Raji (cell line): Measurements from ENCODE around the gene HIRA.
A peak's percentile ranks its signal among the peaks of the same experiment; 100 is the strongest.

ENCODE experiments used
- POLR2A ChIP-seq: IDR thresholded peaks from 2 replicates; pipeline ENCODE4 v1.6.1; 2011; ENCODE audit warnings: low read depth, low read length, control low read depth; ENCODE audit not compliant: insufficient read depth

Gene HIRA

DNA sequence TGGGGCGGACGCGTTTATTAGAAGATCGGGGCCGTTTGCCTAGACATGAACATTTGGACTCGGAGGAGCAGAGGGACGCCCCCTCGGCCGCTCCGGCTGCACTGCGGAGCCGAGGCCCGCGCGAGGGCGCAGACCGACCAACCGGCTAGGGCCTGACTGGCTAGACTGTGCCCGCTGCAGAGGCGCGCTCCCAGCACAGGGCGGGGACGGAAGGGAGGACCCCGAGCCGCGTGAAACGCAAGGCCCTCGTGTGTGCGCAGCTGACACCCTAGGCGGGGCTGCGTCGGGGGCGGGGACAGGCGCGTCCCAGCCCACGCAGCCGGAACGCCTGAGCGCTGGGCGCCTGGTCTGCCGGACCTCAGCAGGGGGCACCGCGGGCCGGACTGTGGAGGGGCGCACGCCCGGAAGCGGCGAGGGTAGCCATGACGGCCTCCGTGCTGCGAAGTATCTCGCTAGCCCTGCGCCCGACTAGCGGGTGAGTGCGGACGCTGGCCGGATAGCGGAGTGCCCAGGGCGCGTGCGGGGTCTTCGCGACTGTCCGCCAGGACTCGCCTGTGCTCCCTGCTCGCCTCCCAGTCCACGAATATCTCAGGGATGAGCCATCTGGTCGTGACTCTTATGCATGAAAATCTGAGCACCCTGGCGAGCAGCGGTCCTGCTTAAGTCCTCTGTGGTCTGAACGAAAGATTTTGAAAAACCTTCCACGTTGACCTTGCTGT lies 759 bp upstream of the HIRA start, which contains the start of gene MRPL40:
Gene MRPL40, plus strand, starts transcription at position 413 of the 719 bp plus-strand sequence. Its CDS starts 10 bp downstream, at position 423.
- peak; percentile 95 for TF ChIP-seq POLR2A

DNA sequence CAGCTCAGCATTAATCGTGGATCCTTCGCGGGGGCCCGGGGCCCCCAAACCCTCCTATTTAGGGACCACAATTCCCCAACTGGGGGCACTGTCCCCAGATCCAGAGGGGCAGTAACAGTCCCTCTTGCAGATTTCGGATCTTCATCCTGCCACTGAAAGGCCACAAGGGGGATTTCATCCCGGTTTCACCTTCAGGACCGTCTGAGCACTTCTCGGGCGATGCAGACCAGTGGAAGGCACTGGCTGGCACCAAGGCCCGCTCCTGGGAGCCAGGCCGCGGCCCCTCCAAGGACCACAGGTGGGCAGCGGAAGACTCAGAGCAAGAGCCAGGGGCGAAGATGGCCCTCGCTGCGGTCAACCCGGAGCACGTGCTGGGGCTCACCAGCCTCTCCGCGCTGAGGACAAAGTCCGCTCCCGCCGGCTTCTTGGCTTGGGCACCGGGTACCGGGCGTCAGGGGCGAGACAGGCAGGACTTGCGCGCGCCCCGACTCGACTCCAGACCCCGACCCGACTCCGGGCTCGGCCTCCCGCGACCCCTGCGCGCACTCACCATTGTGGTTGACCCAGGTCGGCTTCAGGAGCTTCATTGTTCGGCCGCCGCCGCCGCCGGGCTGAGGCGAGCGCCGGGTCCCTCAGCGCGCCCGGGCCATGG lies 517 bp downstream of the HIRA start:
- TF ChIP-seq POLR2A: no peak

DNA sequence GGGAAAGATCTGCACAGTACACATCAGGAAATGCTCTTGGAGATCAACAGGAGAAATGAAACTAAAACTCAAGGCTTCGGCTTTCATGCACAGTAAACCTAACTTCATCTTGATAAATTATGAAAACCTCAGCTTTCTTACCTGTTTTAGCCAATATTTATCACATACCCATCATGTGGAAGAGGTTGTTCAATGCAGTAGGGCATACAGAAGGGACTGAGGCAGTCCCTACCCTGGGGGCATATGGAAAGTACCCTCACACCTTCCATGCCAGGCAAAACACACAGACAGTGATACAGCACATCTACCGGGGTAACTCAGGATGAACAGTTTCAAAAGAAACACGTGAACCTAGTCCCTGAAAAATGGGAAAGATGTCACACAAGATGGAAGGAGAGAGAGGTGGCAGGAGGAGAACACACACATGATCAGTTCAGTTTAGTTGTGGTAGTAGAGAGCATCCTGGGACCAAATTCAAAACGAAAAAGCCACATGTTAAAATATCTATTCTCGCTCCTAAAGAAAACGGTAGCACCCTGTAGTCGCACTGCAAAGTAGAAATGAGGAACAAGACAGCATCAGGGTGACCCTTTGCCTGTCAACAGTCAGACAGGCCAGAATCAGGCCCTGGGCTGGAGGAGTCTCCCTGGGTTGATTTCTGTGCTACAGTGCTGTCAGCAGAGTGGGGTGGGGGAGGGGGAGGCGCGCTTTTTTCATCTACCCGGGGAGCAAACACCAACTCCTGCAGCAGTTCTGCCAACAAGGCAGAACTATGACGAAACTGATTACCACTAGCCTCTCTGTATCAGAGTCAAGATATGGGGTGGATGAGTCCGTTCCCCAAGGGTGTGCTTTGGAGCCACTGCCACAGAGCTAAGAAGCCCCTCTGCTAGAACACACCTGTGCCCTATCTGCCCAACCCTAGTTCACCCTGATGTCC lies 1.3 kb downstream of the HIRA start:
- TF ChIP-seq POLR2A: no peak

DNA sequence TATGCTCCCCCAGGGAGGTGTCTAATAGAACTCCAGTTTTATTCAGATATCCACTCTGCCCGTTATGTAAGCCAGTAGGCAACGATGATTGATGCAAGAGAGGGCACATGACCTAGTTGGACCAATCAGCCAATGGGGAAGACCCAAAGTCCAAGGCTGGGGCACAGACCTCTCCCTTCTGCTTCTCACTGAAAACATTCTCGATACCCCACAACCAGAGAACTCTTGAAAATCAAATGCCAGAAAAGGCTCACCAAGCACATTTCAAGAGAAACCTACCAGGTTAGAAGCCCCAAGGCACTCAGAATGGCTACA lies 7.4 kb downstream of the HIRA start:
- TF ChIP-seq POLR2A: no peak

DNA sequence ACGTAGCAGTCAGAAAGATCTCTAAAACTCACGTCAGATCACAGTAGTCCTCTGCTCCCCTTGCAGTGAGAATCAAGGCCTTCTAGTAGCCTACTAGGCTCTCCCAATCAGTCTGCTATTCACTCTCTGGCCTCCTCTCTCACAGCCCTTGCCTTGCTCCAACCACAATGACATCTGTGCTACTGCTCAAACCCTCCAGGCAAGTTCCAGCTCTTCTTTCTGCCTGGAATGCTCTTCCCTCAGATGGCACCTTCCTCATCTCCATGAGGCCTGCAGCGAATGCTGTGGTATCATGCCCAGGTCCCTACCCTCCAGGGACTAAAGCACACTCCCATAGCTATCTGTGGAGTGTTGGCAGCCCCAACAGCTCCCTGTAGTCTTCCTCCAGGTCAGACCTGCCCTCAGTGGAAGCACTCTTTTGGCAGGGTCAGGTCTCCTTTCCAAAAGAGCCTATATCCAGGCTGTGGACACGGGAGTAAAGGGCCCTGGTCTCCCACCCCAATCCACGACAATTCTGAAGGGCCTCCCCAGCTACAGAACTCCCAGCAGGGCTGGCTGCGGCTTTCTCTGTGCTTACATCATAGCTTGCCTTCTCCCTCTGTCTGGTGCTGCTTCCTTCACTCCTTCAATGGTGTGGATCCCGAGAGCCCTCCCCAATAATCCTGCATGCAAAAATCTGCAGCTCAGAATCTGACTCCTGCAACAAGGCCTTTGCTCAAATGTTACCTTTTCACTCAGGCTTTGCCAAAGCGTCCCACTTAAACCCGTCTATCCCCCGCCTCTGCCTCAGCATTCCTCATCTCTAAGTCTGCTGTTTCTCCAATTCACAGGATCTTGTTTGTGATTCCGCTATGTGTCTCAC lies 8.9 kb downstream of the HIRA start:
- no peak for TF ChIP-seq POLR2A

DNA sequence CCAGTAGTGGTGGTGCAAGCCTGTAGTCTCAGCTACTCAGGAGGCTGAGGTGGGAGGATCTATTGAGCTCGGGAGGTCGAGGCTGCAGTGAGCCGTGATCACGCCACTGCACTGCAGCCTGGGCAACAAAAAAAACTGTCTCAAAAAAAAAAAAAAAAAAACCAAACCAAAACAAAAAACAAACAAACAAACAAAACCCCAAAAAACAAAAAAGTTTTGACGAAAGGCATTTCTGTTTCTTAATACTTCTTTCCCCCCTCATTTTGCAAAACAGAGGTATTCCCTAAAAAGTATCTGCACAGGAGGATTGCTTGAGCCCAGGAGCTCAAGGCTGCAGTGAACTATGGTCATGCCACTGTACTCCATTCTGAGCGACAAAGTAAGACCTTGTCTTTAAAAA lies 11.2 kb downstream of the HIRA start:
- no peak for TF ChIP-seq POLR2A

DNA sequence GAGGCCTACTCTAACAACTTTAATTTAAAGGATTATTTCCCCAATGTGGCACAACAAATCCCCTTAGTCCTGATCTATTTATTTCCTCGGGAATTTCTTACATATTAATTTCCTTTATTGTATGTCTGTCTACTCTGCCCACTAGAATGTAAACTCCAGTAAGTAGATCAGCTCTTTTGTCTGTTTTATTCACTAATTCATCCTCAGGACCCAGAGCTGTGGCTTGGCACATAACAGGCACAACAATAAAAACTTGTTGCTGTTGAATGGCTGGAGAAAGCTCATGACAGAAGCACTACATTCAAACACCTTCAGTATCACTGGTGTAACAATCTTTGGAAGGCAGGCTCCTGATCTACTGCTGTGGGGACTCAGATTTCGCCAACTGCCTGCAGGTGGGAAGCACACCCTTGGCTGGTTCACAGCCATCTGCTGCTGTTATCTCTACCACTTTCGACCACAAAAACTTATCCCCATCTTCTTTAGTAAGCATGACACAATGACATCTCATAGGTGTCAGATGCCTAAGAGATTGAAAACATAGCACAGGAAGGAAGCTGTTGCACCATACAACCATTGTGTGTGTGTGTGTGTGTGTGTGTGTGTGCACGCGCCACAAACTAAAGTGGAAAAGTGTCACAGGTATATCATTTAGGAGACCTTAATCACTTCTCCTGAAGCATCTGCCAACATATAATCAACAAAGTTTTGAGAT lies 11.9 kb downstream of the HIRA start:
- no peak for TF ChIP-seq POLR2A

DNA sequence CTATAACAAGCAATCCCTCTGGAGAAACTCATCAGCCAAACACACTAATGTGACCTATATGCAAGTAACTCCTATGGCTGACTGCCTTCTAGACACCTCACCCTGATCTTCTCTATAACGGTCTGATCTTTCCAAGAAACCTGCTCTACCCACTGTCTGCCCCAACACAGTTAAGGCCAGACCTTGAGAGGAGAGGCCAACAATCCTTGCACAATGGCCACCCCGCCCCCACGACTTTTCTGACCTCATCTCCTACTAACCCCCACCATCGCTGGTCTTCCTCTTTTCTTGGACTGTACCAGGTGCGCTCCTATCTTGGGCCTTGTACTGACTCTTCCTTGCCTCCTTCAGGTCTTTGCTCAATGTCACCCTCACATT lies 12.5 kb downstream of the HIRA start:
- TF ChIP-seq POLR2A: no peak

DNA sequence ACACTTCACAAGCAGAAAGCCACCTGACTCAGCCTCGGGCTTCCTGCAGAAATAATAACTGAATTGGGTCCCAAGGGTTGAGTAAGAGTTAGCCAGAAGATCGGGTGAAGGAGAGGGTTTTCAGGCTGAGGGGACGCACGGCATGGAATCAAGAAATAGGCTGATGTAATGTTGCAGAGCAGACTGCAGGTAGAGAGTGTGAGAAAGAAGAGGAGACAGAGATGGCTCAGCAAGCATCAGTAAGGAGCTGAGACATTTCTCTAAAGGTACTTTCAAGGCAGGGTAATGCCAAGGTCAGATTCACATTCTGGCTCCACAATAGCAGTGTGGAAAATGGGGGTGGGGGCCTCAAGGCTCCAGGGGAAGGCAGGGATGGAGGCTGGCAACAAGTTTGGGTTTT lies 18.6 kb downstream of the HIRA start:
- TF ChIP-seq POLR2A: no peak

DNA sequence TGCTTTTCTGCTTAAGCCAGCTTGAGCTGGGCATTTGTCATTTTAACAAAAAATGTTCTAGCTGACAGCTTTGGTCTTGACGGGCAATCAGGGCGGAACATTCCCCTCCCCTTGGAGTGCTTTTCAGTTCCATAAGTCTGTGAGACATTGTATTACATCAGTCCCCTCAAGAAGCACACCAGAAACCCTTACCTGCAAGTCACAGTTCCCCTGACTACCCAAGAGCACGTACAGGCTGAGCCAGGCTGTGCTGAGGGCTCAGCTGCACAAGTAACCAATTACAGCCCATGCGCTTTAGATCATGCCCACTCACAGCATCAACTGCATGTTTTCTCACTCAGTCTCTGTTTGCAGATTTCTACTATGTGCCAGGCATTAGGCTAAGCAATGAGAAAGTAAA lies 19.1 kb downstream of the HIRA start:
- TF ChIP-seq POLR2A: no peak

DNA sequence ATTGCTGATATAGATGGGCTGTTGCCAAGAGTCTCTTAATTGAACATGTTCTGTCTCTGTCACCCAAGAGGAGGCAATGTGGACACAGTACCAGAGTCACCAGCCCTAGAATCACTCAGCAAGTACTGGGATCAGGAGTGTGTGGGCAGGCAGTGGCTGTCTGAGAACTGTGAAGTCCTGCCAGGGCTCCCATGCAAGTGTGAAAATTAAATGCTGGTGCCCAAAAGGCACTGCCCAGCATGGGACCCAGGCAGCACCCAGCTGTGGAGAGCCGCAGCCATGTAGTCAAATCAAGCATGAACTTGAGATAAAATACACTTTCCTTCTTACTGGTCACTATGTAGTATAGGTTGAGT lies 19.9 kb downstream of the HIRA start:
- no peak for TF ChIP-seq POLR2A

DNA sequence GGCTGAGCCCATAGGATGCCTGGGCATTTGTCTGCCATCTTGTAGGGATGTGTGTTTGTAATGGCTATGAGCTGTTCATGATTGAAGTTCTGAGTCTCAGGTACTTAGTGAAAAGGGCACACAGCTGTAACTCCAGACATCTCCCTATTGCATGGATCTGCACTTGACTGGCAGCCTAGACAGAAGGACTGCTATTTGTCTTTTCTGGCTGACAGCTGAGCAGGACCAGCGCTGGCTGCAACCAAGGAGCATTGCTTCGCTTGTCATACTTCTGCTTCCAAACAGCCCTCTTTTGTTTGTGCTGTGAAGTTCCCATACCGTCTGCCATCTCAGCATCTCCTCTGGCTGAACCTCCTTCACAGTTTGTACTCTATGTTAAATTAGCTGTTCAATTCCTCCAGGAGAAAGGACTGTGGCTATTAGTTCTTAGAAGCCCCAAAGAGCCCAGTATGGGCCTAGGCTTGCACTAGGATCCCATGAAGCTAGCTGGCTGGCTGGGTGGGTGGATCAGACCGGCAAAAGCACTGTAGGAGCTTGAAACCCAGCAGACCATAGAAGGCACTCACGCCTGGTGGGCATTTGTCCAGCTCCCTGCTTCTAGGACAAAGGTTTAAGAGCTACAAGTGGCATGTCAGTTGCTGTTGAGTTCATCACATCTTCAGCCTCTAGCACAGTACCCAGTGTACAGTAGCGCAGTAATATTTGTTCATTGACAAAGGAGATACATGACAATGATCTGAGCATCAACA lies 20.4 kb downstream of the HIRA start:
- TF ChIP-seq POLR2A: no peak
